ENCODE results near the gene GPLD1.

The GPLD1 gene

DNA sequence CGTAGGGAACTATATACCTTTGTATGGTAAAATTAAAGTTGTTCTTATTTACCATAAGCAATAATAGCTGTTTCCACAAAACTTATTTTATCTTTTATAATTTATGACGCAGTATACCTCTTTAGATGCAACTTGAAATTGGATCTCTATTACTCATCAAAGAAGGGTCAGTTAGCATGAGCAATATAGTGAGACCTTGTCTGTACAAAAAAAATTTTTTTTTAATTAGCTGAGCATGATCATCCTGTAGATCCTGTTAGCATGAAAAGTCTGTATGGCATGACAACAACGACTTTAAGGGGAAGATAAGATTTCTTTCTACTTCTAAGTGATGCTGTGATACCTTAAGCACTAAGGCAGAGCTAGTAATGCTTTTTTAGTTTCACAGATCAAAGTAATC lies 11.3 kb upstream of the GPLD1 start:
- DNase-seq = no peak

DNA sequence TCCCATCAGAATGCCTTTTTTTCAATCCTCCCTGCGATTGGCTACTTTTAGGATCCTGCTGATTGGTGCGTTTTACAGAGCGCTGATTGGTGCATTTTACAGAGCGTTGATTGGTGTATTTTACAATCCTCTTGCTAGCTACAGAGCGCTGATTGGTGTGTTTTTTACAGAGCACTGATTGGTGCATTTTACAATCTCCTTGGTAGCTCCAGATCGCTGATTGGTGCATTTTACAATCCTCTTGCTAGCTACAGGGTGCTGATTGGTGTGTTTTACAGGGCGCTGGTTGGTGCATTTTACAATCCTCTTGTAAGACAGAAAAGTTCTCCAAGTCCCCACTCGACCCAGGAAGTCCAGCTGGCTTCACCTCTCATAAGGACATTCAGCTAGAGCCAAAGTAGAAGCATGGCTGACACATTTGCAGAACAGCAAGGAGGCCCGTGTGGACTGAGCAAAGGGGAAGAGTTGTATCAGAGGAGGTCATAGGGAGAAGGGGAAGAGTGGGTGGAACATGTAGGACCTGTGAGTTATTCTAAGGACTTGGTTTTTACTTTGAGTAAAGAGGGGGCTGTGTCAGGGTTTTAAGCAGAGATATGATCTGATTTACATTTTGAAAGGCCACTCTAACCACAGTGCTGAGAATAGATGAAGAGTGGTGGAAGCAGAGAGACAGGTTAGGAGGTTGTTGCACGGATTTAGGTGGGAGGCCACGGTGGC lies 8.0 kb upstream of the GPLD1 start:
- no peak for DNase-seq

DNA sequence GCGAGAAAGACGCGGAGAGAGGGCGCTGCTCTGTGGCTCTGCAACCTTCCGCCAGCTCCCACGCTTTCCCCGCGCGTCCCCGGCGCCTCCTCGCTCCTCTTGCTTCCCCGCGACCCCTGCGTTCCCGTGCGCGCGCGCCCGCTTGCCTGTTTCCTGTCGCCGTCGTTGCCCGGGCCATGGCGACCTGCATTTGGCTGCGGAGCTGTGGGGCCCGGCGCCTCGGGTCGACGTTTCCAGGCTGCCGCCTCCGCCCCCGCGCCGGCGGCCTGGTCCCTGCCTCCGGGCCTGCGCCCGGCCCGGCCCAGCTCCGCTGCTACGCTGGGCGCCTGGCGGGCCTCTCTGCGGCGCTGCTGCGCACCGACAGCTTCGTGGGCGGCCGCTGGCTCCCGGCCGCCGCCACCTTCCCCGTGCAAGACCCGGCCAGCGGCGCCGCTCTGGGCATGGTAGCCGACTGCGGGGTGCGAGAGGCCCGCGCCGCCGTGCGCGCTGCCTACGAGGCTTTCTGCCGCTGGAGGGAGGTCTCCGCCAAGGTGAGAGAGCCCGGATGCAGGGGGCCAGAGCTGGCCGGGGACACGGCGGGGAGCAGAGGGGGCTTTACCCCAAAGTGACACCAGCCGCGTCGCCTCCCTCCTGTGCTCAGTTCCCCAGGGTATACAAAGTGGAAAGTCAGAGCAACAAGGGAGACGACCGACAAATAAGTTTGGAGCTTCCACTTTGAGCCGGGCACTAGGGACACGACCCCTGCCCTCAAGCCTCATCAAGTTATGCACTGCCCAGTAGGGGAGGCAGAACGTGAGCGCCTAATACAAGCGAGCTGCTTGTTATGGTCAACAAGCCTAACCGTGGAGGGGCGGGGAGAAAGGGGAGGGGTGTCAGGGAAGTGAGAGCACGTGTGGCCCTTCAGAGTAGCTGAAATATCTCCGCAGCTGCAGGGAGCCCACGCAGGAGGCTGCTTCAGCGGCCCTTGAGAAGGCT lies 5.7 kb upstream of the GPLD1 start, which contains the start of gene ALDH5A1:
Gene ALDH5A1, plus strand, starts transcription at position 149 of the 975 bp plus-strand sequence. Its CDS starts 28 bp downstream, at position 177.
- DNase-seq = peak; percentile 39 to 72 (median 46)

DNA sequence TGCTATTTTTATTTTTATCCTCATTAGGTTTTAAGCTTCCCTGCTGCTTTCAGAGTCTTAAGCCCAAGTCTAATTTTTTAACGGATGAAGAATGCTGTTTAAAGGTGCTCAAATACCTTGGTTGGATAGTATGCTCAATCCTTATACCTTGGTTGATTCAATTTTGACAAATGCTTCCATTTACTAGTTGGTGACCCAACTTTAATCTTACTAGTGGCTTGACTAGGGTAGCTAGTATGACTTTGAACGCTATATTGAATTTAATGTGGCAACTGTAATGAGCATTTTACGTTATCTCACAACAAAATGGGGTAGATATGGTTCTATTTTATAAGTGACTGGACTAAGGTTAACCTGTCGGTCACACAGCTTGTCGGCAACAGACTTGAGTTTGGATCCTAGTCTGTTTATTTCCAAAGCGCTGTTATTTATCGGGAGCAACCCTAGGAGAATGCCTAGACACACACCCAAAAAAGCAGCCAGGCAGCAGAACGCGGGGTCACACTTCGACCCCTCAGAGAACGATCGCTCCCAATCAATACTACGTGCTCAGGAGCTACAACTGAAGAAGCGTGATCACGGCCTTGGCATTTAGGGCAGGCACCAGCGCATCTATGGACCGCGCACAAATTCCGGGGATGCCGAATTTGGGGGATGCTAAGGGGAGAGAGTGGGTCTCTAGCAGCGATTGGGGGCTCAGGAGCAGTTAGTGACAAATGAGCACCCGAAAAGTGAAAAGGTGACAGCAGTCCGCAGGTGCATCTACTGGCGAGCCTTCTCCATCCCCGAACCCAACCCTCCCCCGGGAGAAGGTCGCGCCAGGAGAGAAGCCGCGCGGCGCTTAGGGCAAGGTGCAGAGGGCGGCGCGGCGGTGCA lies 4.8 kb upstream of the GPLD1 start:
- no peak for DNase-seq

DNA sequence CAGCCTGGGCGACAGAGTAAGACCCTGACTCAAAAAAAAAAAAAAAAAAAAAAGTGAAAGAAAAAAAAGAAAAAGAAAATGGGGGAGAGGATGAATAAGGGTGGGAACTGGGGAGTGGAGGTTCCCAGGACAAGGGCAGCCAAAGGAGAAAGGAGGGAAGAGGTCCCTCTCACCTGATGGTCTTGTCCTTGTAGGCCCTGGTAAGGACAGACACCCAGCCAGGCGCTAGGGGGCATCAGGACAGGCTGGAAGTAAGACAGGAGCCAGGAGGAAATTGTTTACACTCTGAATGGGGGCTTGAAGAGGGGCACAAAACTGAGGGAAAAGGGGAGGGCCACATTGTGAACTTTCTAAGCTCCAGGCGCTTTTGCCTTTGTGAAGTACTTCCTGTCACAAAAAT lies 3.1 kb upstream of the GPLD1 start:
- DNase-seq = no peak

DNA sequence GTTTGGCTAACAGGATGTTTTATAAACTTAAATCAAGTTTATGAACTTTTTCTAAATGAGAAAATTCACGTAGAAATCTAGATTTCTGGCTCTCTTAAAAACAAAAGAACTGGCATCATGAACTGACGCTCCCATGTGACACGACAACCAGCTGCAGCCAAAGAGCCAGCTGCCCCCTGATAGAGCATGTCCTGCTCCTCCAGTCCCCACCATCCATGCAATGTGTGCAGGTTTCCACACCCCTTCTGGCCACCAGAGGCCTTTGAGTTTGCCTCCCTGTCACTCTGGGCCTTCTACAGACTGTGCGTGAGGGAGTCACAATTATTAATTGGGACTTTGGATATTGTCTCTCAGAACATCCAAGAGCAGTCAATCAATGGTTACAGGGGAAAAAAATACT lies 1.6 kb upstream of the GPLD1 start:
- no peak for DNase-seq

DNA sequence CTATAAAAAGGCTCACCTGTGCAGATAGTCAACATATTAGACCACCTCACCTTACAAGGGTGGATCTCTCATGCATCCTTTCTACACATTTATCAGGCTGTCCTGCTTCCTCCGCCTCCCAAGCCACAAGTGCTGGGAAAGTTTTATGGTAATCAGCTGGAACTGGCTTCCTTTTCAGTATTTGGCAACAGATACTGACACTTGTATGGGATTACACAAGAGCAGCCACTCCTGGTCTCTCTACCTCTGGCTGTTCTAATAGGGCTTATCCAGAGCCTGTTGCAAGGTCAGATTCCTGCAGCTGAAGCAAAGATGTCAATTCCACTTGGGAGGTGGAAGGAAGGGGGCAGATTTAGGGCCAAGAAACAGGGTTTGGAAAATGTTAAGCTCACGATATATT lies 503 bp upstream of the GPLD1 start:
- no peak for DNase-seq

DNA sequence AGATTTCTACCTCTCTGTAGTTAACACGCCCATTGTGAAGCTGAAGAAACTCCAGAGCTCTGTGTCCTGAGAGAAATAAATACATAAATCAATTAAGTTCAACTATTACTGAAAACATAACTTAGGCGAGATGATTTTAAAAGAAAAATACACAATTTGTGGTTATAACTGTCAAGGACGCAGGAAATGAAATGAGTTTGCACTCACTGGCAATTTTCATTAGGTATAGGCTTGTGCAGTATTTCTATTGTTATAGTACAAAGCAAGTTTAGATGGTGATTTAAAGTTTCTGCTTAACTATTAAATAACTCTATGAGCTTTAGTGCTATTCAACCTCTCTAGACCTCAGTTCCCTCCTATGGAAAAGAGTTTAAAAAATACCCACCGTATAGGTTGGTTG lies 3.3 kb downstream of the GPLD1 start:
- DNase-seq = no peak

DNA sequence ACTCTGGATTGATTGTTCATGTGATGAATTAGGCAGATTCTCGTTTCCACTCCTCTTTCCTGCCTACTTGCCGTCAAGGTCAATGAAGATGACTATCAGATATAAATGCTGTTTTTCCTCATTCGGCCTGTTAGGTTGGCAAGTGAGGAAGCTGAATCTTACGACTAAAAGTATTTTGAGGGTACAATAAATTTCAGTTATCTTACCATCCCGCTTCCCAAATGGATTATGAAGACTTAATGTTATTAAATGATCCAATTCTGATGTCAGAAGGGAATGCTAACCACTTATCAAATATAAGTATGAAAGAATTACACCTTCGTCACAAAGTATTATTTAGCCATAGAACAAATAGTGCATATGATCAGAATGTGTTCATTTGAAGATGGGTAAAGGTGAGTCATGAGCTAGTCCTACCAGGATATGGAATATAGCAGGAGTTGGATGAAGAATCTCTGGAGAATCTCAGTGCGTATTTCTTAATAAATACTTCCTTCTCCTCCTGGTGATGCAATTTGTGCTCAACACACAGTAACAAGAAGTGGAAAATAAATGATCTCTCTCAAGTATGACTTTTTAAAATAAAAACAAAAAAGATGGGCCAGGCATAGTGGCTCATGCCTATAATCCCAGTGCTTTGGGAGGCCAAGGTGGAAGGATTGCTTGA lies 4.6 kb downstream of the GPLD1 start:
- DNase-seq = no peak

DNA sequence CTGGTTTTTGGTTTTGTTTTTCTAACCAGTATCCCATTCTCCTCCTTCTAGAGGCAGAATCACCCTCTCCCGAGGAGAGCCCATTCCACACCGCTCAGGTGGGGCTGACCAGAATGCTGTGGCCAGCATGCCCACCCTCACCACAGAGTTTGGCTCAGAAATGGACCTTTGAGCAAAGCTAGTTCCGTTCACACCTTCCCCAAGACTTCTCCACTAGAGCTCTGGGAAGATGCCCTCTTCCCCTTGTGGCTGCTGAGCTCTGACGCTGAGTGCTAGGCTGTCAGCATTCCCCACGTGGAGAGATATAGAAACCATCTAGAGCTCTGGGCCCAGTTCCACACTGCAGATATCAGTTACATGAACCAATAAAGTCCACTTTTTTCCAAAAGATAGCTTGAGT lies 7.9 kb downstream of the GPLD1 start:
- no peak for DNase-seq

DNA sequence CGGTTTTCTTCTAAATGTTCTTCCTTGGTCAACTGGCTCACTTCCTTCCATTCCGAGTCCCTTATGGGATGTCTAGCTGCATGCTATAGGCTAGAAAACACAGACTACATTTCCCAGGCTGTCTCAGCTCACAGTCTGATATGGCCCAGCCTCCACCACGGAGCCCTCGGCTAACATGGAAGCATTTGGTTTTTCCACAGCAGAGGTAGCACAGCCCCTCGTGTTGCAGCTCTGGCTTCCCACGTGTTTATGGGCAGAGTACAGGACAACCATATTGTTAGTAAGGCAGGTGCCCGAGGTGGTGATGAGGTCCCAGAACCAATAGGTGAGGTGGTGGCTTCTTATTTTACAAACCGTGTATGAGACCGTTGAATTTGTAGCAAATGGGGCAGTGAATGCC lies 8.7 kb downstream of the GPLD1 start:
- no peak for DNase-seq

DNA sequence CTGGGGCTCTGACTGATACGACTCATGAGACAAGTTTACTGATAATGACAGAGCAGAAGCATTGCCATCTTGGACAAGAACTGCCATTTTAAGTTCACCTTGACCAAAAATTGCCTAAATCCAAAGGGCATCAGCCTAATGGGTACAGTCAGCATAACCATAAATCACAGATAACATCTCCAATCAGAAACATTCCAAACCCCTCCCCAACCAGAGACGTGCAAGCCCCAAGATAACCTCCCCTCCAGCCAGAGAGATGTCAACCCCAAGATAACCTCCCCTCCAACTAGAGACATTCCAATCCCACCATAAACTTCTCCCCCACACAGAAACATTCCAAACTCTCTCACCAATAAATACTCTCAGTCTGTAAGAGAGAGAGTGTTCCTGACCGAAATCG lies 10.5 kb downstream of the GPLD1 start:
- no peak for DNase-seq

DNA sequence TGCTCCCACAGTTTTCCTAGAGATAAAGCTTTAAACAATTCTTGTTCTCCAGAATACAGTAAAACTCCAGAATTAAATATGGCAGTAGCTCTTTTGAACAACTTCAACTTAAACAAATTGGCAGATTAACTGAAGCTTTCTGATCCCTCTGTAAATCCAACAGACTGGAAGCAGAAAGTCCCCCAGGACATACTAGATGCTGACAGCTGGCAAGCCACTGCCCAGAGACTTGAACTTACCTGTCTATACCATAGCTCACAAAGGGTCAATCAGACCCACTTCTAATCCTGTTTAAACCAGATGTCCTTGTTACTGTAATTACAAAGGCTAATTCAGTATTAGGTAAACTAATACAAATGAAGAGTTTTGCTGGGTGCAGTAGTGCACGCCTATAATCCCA lies 12.3 kb downstream of the GPLD1 start:
- no peak for DNase-seq

DNA sequence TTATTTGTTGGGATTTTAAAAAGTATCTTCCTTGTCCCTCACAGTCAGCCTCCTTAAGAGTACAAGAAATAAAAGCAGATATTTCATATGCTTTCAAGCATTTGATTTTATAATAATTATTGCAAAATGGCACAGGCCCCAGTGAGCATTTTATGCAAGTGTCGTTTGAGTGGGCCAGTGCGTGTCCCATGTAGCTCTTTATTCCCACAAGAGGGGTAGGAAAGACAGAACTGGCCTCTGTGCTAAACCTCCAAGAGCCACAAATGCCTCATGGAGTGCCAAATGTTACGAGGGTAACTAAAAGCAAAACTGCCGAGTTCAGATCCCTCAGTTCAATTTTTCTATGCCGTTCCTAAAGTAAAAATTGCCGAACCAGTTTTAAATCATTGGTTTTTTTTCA lies 12.7 kb downstream of the GPLD1 start:
- DNase-seq = no peak

DNA sequence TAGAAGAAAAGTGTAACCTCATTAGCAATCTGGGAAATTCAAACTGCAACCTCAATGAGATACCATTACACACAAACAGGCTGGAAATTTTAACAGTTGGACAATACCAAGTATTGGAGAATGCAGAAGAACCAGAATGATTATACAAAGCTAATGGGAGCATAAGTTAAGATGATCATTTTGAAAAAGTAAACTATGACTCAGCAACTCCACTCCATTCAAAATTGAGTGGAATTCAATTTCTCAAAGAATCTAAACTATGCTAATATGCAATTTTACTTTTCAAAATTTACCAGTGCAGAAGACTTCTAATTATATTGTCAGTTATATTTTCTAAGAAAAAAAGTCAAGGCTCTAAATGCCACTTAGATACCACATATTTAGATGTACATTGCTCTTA lies 17.2 kb downstream of the GPLD1 start:
- DNase-seq = no peak

DNA sequence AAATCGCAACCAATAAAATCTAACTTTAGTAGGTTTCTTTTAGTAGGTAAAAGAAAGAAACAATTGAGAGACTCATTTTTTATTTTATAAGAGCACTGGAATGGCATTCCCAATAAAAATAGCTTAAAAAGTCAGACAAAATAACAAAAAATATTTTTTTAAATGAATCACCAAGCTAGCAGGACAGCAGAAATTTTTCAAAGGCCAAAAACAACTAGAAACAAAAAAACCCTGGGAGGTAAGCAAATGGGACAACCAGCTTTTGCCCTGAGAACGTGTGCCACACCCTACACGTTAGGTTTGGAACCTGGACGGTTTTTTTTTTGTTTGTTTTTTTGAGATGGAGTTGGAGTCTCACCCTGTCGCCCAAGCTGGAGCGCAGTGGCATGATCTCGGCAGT lies 19.6 kb downstream of the GPLD1 start:
- DNase-seq = no peak

DNA sequence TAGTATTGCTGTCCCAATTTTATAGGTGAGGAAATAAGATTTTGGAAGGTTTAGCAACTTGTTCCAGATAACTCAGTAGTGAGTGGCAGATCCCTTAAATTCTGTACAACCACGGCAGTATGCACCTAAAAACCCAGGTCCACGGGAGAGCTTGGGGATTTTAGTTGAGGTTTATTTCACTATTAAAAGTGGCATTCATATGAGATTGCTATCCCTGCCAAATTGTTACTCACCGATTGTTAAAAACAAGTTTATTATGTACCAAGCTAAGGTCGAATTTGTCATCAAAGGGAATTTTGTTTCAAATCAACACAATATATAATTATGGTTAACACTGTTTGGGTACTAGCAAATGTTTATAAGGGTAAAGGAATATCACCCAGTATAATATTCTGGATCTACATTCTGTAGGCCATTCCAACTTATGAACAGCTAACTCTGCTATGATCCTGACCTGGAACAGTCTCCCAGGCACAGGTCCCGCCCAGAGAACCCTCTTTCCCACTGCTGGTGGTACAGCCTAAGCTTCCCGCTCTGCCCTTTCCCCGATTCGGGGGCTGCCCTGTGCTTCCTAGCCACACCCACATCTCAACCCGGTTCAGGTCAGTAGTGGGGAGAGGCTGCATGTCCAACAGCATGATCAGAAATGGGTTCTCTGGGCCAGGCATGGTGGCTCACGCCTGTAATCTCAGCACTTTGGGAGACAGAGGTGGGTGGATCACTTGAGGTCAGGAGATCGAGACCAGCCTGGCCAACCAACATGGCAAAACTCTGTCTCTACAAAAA lies 24.9 kb downstream of the GPLD1 start:
- DNase-seq = no peak

DNA sequence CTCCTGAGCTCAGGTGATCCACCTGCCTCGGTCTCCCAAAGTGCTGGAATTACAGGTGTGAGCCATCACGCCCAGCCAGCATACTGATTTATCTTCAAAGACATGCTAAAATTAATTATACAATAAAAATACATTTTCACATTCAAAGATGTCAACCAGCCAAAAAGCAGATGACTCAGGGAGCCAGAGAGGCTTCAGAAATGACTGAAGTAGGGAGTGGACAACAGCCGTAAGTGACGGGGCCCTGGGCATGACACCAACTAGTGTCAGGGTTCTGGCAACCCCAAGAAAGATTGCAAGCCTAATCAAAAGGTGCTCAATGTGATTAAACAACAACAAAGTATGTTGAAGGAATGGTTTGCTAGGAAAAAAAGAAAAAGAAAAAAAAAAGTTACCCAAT lies 28.4 kb downstream of the GPLD1 start:
- DNase-seq = no peak

DNA sequence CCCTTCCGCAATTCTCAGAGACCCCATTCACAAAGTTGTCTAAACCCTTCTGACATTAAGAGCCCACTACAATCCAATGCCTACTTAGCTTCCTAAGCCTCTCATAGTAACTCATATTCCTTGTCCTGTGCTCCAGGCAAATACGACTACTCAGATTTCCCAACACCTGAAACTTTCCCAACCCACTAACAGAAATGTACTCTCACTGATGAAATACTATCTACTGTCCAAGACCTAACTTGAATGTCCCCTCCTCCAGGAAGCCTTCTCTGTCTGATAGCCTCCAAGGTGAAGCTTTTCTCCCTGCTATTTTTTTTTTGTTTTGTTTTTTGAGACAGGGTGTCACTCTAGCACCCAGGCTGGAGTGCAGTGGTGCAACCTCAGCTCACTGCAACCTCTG lies 30.4 kb downstream of the GPLD1 start:
- DNase-seq = no peak

DNA sequence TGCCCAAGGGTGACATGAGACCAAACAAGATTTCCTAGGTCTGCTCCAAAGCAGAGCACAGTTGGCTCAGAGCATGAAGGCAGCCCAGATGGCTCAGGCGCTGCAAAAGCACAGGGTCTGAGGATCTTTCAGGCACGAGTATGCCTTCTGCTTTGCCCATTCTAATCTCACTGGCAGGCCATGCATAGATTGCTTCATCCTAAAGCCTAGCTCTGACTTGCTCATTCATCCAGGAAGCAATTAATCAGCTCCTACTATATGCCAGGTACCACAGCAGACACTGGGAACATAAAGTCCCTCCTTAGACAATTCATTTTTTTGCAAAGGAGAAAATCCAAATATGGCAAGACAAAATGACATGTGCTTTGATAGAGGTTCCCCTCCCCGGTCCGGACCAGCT lies 31.2 kb downstream of the GPLD1 start:
- DNase-seq = no peak

DNA sequence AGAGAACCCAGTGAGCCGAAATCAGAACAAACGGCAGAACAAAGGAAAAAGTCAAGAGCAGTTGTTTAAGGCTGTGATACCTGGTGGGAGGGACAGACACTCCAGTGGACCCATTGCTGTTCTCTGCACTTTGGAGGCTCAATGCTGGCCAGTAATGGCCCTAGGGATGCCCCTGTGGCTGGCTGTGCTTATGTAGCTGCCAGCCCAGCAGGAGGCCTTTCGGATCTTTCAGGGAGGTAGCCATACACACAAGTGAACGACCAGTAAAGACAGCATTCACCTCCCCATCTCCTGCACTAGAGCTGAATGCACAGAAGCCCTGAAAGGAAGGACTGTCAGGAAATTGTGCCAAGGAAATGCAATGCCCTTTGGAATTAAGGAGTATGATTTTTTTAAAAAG lies 34.3 kb downstream of the GPLD1 start:
- DNase-seq = no peak

DNA sequence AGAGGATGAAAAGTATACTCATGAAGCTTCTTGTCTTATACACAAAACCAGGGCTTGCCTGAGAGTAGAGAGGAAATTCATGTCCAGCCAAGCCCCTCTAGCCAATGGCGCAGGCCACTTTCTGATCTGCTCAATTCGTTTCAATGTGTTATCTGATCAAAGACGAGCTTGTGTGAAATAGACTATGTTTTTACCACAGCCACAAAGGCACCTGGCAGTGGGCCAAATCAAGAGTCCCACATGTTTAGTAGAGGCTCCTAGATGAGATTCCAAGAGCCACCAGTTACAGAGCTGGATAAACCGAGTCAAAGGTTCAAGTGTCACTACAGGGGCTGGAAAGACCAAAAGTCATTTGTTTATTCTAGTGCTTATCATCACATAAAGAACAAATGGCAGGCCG lies 34.9 kb downstream of the GPLD1 start:
- no peak for DNase-seq
